Transverse colon (tissue), 4 donors: ENCODE data around the gene CAST. TPM values are rescaled to one million over a fixed set of nuclear protein-coding genes. Genes with fewer than 3 reads are reported as not detected.
A peak's percentile ranks its signal among the peaks of the same experiment; 100 is the strongest.

Experiments used
- DNase-seq: peaks from one replicate; pipeline ENCODE4 v3.0.0-alpha.2; 2019
- H3K27ac ChIP-seq, 4 donors: fragments of 200-600 bp; sonication (generic); 2 replicates each; pipeline ENCODE4 v1.5.1; 2016 to 2018; ENCODE audit warnings: inconsistent platforms in 4 of 4
- H3K27me3 ChIP-seq: fragments of 200-600 bp; sonication (generic); 2 replicates; pipeline ENCODE4 v1.5.1; 2017; ENCODE audit warnings: inconsistent platforms
- H3K36me3 ChIP-seq, 4 donors: fragments of 200-600 bp; sonication (generic); 2 replicates each; pipeline ENCODE4 v1.5.1; 2017 to 2019; ENCODE audit warnings: inconsistent platforms in 4 of 4
- H3K4me1 ChIP-seq, 4 donors: fragments of 200-600 bp; sonication (generic); 2 replicates each; pipeline ENCODE4 v1.5.1; 2017 to 2020; ENCODE audit warnings: inconsistent platforms in 4 of 4
- H3K4me3 ChIP-seq, 4 donors: fragments of 200-600 bp; sonication (generic); 1 replicate in 1 of 4; 2 replicates in 3 of 4; pipeline versions ENCODE4 v1.5.1 to v1.6.1; 2017 to 2019; ENCODE audit warnings: inconsistent platforms in 4 of 4
- H3K9me3 ChIP-seq, 2 donors: fragments of 200-600 bp; sonication (generic); 2 replicates each; pipeline ENCODE4 v1.5.1; 2017 to 2019; ENCODE audit warnings: inconsistent platforms in 2 of 2
- CTCF ChIP-seq, 5 experiments: fragments of 200-600 bp in 3 of 5; fragments of 450-650 bp in 2 of 5; sonication (generic) in 3 of 5; IDR thresholded peaks; 1 replicate in 2 of 5; 2 replicates in 3 of 5; pipeline ENCODE4 v1.5.1; 2016 to 2017; ENCODE audit warnings: antibody characterized with exemption in 5 of 5, inconsistent platforms in 3 of 5, mild to moderate bottlenecking in 2 of 5, moderate library complexity in 1 of 5
- EP300 ChIP-seq: sonication (generic); formaldehyde crosslinking; IDR thresholded peaks from one replicate; pipeline ENCODE4 v1.6.1; 2017; ENCODE audit warnings: antibody characterized with exemption, low read depth
- POLR2A ChIP-seq: fragments of 450-650 bp; IDR thresholded peaks from one replicate; pipeline ENCODE4 v1.6.1; 2016; ENCODE audit warnings: antibody characterized with exemption, mild to moderate bottlenecking, moderate library complexity
- POLR2AphosphoS5 ChIP-seq, 3 donors: sonication (generic); formaldehyde crosslinking; IDR thresholded peaks; one replicate each; pipeline ENCODE4 v1.6.1; 2016; ENCODE audit warnings: antibody characterized with exemption in 3 of 3
- WGBS, 2 donors: methylation state at CpG; one replicate each; pipeline ENCODE4 v1.1.5; 2018; ENCODE audit warnings: low coverage in 1 of 2; 5-methylcytosine and 5-hydroxymethylcytosine counted together
- in situ Hi-C, 4 donors: fragments of 200-750 bp; cut with MboI; loops; one replicate each; pipeline versions ENCODE4 v1.15.0 to v1.15.1; 2017; ENCODE audit warnings: low sequenced_read_pairs in 3 of 4, low pct_ligation_motif_present in 1 of 4, low pct_unique_long_range_greater_than_20kb in 1 of 4
- intact Hi-C: fragments of 100-400 bp; cut with DNase I; formaldehyde crosslinking; loops from one replicate; pipeline ENCODE4 v1.15.1; 2023; ENCODE audit warnings: low total_unique reads
- total RNA-seq, 4 donors: library from RNA; depleted of rRNA; stranded (reverse); fragments of >200 nt; gene quantifications; one replicate each; pipeline ENCODE4 v1.1.0, GENCODE V29; 2016

CAST gene
- total RNA-seq, 4 donors from 2014 or later: 237 to 556 (median 335) TPM

GRCh38 chr5:96714951-96715451 is 52.8 kb downstream of the CAST start:
- Histone ChIP-seq H3K4me3 (no peak overlapping the region), H3K9me3 (no peaks in the 10 kb centered on the region), H3K27me3 (no peaks in the 10 kb centered on the region), H3K4me1 (peaks cover 22 to 72% (median 43%) of the 10 kb centered on the region in 4 donors), H3K36me3 (no peaks in the 10 kb centered on the region), H3K27ac (peak overlapping the region; percentile 78 to 87 (median 86))
- peak in 2 of 3 donors; percentile 78 to 82 for TF ChIP-seq POLR2AphosphoS5 (IDR thresholded peaks at IDR 0.05)
- TF ChIP-seq POLR2A: no peak
- TF ChIP-seq EP300: peak; percentile 74
- in situ Hi-C loops (no loop called here), intact Hi-C loops (no loop called here)
- 0% methylated on average over 2 of the region's 2 CpGs for WGBS, 2 donors
- peak; percentile 75 for DNase-seq

- no peaks in the 10 kb centered on the region for H3K36me3 ChIP-seq
- H3K4me3 ChIP-seq: no peak overlapping the region
- peak overlapping the region; percentile 78 to 87 (median 86) for H3K27ac ChIP-seq
- H3K4me1 ChIP-seq: peaks cover 29 to 77% (median 43%) of the 10 kb centered on the region in 4 donors
- H3K9me3 ChIP-seq: no peaks in the 10 kb centered on the region
- 65 to 69% methylated on average over 5 of the region's 5 CpGs for WGBS, 2 donors
- no peak for DNase-seq
- in situ Hi-C loops (no loop called here), intact Hi-C loops (no loop called here)
- no peak for TF ChIP-seq POLR2A
- TF ChIP-seq CTCF (IDR thresholded peaks at IDR 0.05): no peak
- no peak for TF ChIP-seq POLR2AphosphoS5 (IDR thresholded peaks at IDR 0.05)
- no peak for TF ChIP-seq EP300
- H3K27me3 ChIP-seq: no peaks in the 10 kb centered on the region
Observed at GRCh38 chr5:96716007-96716406, 53.8 kb downstream of the CAST start.

- 45 to 46% methylated on average over 2 of the region's 2 CpGs for WGBS, 2 donors
- Histone ChIP-seq H3K27me3 (no peaks in the 10 kb centered on the region), H3K27ac (peak overlapping the region in 1 of 4 donors; percentile 86), H3K4me3 (no peak overlapping the region), H3K36me3 (no peaks in the 10 kb centered on the region), H3K9me3 (no peaks in the 10 kb centered on the region), H3K4me1 (peaks cover 29 to 84% (median 47%) of the 10 kb centered on the region in 4 donors)
- no peak for DNase-seq
- intact Hi-C loops (no loop called here), in situ Hi-C loops (no loop called here)
- TF ChIP-seq CTCF (IDR thresholded peaks at IDR 0.05) (no peak), EP300 (no peak), POLR2AphosphoS5 (IDR thresholded peaks at IDR 0.05) (no peak), POLR2A (no peak)
Observed at GRCh38 chr5:96716716-96717115, 54.5 kb downstream of the CAST start.

DNA sequence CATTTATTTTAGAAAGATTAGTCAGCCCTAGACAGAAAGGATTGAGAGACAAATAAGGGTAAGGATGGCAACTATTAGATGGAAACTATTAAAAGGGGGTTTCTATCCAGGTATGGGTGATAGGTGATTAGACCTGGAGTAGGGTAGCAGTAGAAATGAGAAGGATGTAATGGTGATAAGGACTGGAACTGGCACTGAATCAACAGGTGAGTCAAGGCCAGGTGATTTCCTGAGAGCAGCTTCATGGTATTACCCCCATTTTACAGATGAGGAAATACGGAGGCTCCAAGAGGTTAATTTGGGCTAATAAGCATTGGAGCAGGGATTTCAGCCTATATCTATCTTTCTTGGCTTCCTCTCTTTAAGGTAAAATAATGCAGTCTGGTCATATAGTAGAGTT is 55.7 kb downstream of the CAST start:
- Histone ChIP-seq H3K4me3 (no peak overlapping the region), H3K36me3 (no peaks in the 10 kb centered on the region), H3K27me3 (no peaks in the 10 kb centered on the region), H3K4me1 (peaks cover 29 to 81% (median 43%) of the 10 kb centered on the region in 4 donors), H3K27ac (peak overlapping the region in 1 of 4 donors; percentile 86), H3K9me3 (no peaks in the 10 kb centered on the region)
- no peak for DNase-seq
- WGBS, 2 donors: 100% methylated on average over 1 of the region's 1 CpG
- intact Hi-C loops (no loop called here), in situ Hi-C loops (no loop called here)
- no peak for TF ChIP-seq EP300
- no peak for TF ChIP-seq CTCF (IDR thresholded peaks at IDR 0.05)
- TF ChIP-seq POLR2A: no peak
- no peak for TF ChIP-seq POLR2AphosphoS5 (IDR thresholded peaks at IDR 0.05)
